Effector memory CD8-positive, alpha-beta T cell (primary cell): Measurements from ENCODE around the gene SPOCK3.
"Not testable (repeated sequence)": the region's sequence is repeated elsewhere in the genome, so short reads cannot be mapped to it uniquely, and the experiment has no call there.

ENCODE experiments used
- ATAC-seq: fragments of 150-1000 bp; cut with Tn5 transposase; replicated peaks from 2 replicates; pipeline ENCODE4 v1.10.0; 2021; ENCODE audit warnings: mild to moderate bottlenecking, moderate library complexity
- DNase-seq, 3 experiments: peaks; one replicate each; pipeline ENCODE4 v3.0.0; 2021
- H3K27ac Mint-ChIP-seq, 2 donors: one replicate each; pipeline ENCODE4 v1.8.0; 2022; ENCODE audit warnings: mild to moderate bottlenecking in 2 of 2, mixed read lengths in 2 of 2, moderate library complexity in 2 of 2
- H3K27me3 Mint-ChIP-seq, 2 donors: one replicate each; pipeline ENCODE4 v1.8.0; 2022; ENCODE audit warnings: mixed read lengths in 2 of 2
- H3K36me3 Mint-ChIP-seq: one replicate; pipeline ENCODE4 v1.8.0; 2022; ENCODE audit warnings: mild to moderate bottlenecking, moderate library complexity, mixed read lengths; ENCODE audit not compliant: insufficient read depth
- H3K4me1 Mint-ChIP-seq, 2 donors: one replicate each; pipeline ENCODE4 v1.8.0; 2022; ENCODE audit warnings: low read depth in 2 of 2, mixed read lengths in 2 of 2
- H3K4me3 Mint-ChIP-seq, 2 donors: one replicate each; pipeline ENCODE4 v1.8.0; 2022; ENCODE audit warnings: mild to moderate bottlenecking in 2 of 2, mixed read lengths in 2 of 2, moderate library complexity in 2 of 2
- H3K9me3 Mint-ChIP-seq, 2 donors: one replicate each; pipeline ENCODE4 v1.8.0; 2022; ENCODE audit warnings: mixed read lengths in 2 of 2
- total RNA-seq, 9 experiments: gene quantifications; one replicate each; lab custom pipeline; 2026; lab: John Stamatoyannopoulos, UW

The SPOCK3 gene
- total RNA-seq, result 0 to 0.12 (median 0) reads per million in 9 experiments

DNA sequence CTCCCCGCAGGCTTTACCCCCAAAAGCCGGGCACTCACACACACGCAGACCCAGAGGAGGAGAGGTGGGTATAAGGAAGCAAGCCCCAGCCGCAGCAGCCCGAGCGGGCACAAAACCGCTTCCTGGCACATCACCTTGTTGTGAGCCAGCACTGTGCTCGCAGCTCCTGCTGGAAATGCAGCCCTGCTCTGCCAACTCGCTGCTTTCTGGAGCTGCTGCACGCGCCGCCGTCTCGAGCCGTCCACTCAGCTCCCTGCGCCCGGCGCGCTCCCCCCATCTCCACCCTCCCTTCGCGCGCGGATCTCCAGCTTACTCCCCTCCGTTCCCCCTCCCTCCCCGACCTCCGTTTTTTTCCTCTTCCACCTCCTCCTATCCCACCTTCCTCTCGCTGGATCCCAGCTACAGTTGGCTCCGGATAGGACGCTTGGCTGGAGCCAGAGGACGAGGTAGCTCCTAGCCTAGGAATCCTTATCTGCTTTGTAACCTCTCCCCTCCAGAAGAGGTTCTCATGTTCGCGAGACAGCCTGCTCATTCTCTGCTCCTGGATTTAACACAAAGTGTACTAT lies at the start of gene SPOCK3:
Gene SPOCK3, minus strand, starts transcription at position 179 of the 566 bp plus-strand sequence.
- Mint-ChIP-seq H3K4me1 (peaks cover 0 to 1% of the 10 kb centered on the region in 2 donors), H3K27me3 (peaks cover 7 to 16% of the 10 kb centered on the region in 2 donors), H3K4me3 (no peak within 1 kb of the TSS), H3K36me3 (no peaks in the 10 kb centered on the region), H3K9me3 (peaks cover 0 to 9% of the 10 kb centered on the region in 2 donors), H3K27ac (no peak within 1 kb of the TSS)
- DNase-seq (no peak), ATAC-seq (no peak)

- ATAC-seq (no peak), DNase-seq (no peak)
- H3K27me3 Mint-ChIP-seq, result no peaks in the 10 kb centered on the region
- H3K36me3 Mint-ChIP-seq, result no peaks in the 10 kb centered on the region
- peaks cover 2 to 5% of the 10 kb centered on the region in 2 donors for H3K9me3 Mint-ChIP-seq
- H3K4me1 Mint-ChIP-seq, result no peaks in the 10 kb centered on the region
- H3K27ac Mint-ChIP-seq, result no peak overlapping the region
- no peak overlapping the region for H3K4me3 Mint-ChIP-seq
Measured at GRCh38 chr4:167282171-167282864, 48.0 kb upstream of the SPOCK3 start.

DNA sequence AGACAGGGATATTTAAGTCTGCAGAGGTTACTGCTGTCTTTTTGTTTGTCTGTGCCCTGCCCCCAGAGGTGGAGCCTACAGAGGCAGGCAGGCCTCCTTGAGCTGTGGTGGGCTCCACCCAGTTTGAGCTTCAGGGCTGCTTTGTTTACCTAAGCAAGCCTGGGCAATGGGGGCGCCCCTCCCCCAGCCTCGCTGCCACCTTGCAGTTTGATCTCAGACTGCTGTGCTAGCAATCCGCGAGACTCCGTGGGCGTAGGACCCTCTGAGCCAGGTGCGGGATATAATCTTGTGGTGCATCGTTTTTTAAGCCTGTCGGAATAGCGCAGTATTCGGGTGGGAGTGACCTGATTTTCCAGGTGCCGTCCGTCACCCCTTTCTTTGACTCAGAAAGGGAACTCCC lies 47.3 kb upstream of the SPOCK3 start:
- not testable (repeated sequence) for H3K4me3 Mint-ChIP-seq, H3K27ac Mint-ChIP-seq, H3K27me3 Mint-ChIP-seq, ATAC-seq, H3K36me3 Mint-ChIP-seq, H3K9me3 Mint-ChIP-seq, DNase-seq, H3K4me1 Mint-ChIP-seq

DNA sequence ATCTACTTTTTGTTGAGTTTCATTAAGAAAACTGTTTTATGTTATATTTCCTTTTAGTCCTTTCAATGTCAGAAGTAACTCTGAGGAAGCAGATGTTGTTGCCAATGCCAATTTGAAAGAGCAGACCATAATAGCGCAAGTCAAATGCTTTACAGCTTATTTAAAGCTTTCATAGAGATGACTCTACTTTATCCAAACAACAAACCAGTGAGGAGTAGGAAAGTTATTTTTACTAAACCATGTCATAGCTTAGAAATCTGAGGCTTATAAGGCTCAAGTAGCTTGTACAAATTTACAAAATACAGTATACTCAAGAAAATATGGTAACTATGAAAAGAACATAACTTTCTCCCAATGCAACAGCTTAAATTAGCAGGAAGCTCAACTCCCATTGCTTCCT lies 40.1 kb upstream of the SPOCK3 start:
- DNase-seq (no peak), ATAC-seq (no peak)
- Mint-ChIP-seq H3K9me3 (peaks cover 0 to 9% of the 10 kb centered on the region in 2 donors), H3K36me3 (no peaks in the 10 kb centered on the region), H3K27me3 (no peaks in the 10 kb centered on the region), H3K27ac (no peak overlapping the region), H3K4me3 (no peak overlapping the region), H3K4me1 (no peaks in the 10 kb centered on the region)

- H3K27me3 Mint-ChIP-seq, result no peaks in the 10 kb centered on the region
- H3K9me3 Mint-ChIP-seq, result peaks cover 0 to 6% of the 10 kb centered on the region in 2 donors
- ATAC-seq (no peak), DNase-seq (no peak)
- peaks cover 3% of the 10 kb centered on the region for H3K36me3 Mint-ChIP-seq
- no peak overlapping the region for H3K4me3 Mint-ChIP-seq
- H3K27ac Mint-ChIP-seq, result no peak overlapping the region
- H3K4me1 Mint-ChIP-seq, result no peaks in the 10 kb centered on the region
Measured at GRCh38 chr4:167265231-167265630, 30.9 kb upstream of the SPOCK3 start.

DNA sequence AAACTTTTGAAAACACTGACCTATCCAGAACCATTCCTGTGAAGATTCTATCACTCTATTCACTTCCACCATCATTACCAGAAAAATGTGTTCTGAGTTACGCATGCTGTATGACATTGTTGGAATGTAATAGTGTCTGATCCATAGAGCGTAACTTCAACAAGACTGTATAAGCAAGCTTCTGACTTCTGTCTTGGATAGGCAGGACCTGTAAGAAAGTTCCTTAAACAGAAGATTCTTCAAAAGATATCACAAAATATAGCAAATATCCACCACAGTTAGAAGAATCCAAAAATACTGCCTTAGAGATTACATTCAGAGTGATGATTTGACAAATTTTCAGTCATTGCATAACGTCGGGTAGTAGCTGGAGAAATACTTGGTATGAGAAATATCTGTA lies 14.0 kb upstream of the SPOCK3 start:
- Mint-ChIP-seq H3K36me3 (no peaks in the 10 kb centered on the region), H3K4me1 (no peaks in the 10 kb centered on the region), H3K4me3 (no peak overlapping the region), H3K27ac (no peak overlapping the region), H3K27me3 (no peaks in the 10 kb centered on the region), H3K9me3 (peaks cover 12 to 20% of the 10 kb centered on the region in 2 donors)
- ATAC-seq, result no peak
- no peak for DNase-seq

DNA sequence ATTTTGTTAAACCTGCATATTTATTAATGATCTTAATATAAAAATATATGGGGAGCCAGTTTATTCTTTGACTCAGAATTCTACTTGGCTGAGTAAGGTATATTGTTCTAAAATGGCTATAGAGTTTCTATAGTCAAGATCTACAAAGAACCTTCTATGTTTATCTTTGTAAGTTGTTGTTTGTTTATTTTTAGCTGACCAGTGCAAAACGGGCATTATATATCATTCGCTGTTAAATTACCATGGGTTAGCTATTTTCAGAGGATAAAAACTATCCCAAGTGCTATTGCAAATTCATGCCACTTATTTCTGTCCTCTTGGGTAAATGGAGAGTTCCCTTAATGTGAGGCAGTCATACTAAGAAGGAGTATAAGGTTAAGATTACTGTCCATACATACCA lies 5.3 kb upstream of the SPOCK3 start:
- H3K27ac Mint-ChIP-seq, result no peak overlapping the region
- H3K4me3 Mint-ChIP-seq, result no peak overlapping the region
- H3K4me1 Mint-ChIP-seq, result no peaks in the 10 kb centered on the region
- H3K9me3 Mint-ChIP-seq, result peaks cover under 1 to 15% of the 10 kb centered on the region in 2 donors
- ATAC-seq (no peak), DNase-seq (no peak)
- no peaks in the 10 kb centered on the region for H3K36me3 Mint-ChIP-seq
- H3K27me3 Mint-ChIP-seq, result peaks cover 4 to 5% of the 10 kb centered on the region in 2 donors

- H3K27me3 Mint-ChIP-seq, result peaks cover 7 to 16% of the 10 kb centered on the region in 2 donors
- H3K36me3 Mint-ChIP-seq, result no peaks in the 10 kb centered on the region
- ATAC-seq (no peak), DNase-seq (no peak)
- H3K4me1 Mint-ChIP-seq, result peaks cover 0 to 1% of the 10 kb centered on the region in 2 donors
- H3K27ac Mint-ChIP-seq, result no peak overlapping the region
- H3K4me3 Mint-ChIP-seq, result no peak overlapping the region
- H3K9me3 Mint-ChIP-seq, result peaks cover 0 to 14% of the 10 kb centered on the region in 2 donors
Measured at GRCh38 chr4:167238226-167238625, 3.9 kb upstream of the SPOCK3 start.

GRCh38 chr4:167233685-167234315 lies 494 bp downstream of the SPOCK3 start:
- Mint-ChIP-seq H3K36me3 (no peaks in the 10 kb centered on the region), H3K4me3 (no peak overlapping the region), H3K27me3 (peaks cover 7 to 16% of the 10 kb centered on the region in 2 donors), H3K9me3 (peaks cover 0 to 9% of the 10 kb centered on the region in 2 donors), H3K27ac (no peak overlapping the region), H3K4me1 (peaks cover 0 to 1% of the 10 kb centered on the region in 2 donors)
- DNase-seq (no peak), ATAC-seq (no peak)

- H3K27ac Mint-ChIP-seq, result no peak overlapping the region
- ATAC-seq (no peak), DNase-seq (no peak)
- H3K27me3 Mint-ChIP-seq, result peaks cover 7 to 16% of the 10 kb centered on the region in 2 donors
- H3K4me3 Mint-ChIP-seq, result no peak overlapping the region
- H3K9me3 Mint-ChIP-seq, result peaks cover 0 to 9% of the 10 kb centered on the region in 2 donors
- H3K36me3 Mint-ChIP-seq, result no peaks in the 10 kb centered on the region
- peaks cover 0 to 1% of the 10 kb centered on the region in 2 donors for H3K4me1 Mint-ChIP-seq
Measured at GRCh38 chr4:167232805-167233684, 1.2 kb downstream of the SPOCK3 start.

DNA sequence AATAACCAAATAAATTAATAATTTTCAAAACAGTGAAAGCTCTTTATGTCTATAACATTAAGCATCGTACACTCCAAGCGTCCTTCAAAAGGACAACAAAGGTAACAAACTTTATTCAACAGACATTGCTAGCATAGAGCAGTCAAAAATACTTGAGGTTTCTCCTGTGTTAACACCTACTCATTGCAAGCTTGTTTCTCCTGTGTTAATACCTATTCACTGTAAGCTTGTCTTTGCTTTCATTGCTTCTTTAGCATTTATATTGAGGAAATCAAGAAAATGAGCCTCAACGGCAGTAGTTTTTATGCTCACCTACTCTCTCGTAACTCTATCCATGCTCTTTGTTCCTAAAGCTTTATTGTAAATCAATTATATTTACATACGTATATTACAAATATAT lies 3.5 kb downstream of the SPOCK3 start:
- ATAC-seq (no peak), DNase-seq (no peak)
- H3K27ac Mint-ChIP-seq, result no peak overlapping the region
- H3K4me1 Mint-ChIP-seq, result peaks cover 0 to 1% of the 10 kb centered on the region in 2 donors
- no peaks in the 10 kb centered on the region for H3K36me3 Mint-ChIP-seq
- no peak overlapping the region for H3K4me3 Mint-ChIP-seq
- peaks cover 0 to 8% of the 10 kb centered on the region in 2 donors for H3K9me3 Mint-ChIP-seq
- peaks cover 7 to 16% of the 10 kb centered on the region in 2 donors for H3K27me3 Mint-ChIP-seq

DNA sequence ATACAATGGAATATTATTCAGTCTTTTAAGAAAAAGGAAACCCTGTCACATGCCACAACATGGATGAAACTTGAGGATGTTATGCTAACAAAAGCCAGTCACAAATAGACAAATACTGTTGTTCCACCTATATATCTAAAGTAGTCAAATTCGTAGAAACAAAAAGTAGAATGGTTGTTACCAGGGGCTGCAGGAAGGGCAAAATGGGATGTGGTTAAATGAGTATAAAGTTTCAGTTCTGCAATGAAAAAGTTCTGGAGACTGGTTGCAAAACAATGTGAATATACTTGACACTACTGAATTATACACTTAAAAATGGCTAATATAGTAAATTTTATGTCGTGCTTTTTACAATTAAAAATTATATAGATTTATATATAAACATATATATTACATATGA lies 12.2 kb downstream of the SPOCK3 start:
- H3K9me3 Mint-ChIP-seq, result peaks cover 0 to 2% of the 10 kb centered on the region in 2 donors
- H3K36me3 Mint-ChIP-seq, result no peaks in the 10 kb centered on the region
- no peak overlapping the region for H3K27ac Mint-ChIP-seq
- H3K4me1 Mint-ChIP-seq, result no peaks in the 10 kb centered on the region
- H3K27me3 Mint-ChIP-seq, result no peaks in the 10 kb centered on the region
- no peak overlapping the region for H3K4me3 Mint-ChIP-seq
- ATAC-seq (no peak), DNase-seq (no peak)

DNA sequence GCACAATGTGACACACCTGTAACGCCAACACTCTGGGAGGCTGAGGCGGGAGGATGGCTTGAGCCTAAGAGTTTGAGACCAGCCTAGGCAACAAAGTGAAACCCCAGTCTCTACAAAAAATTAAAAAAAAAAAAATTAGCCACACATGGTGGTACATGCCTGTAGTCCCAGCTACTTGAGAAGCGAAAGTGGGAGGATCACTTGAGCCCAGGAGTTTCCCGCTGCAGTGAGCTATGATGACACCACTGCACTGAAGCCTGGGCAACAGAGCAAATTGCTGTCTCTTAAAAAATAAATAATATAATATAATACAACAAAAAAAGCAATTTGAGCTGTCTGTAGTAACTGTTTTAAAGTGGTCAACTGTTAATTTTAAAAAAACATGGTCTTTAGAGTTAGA lies 13.2 kb downstream of the SPOCK3 start:
- no peaks in the 10 kb centered on the region for H3K4me1 Mint-ChIP-seq
- H3K36me3 Mint-ChIP-seq, result no peaks in the 10 kb centered on the region

More for the DNA sequence above, 13.2 kb downstream of the SPOCK3 start:
- DNase-seq, result no peak
- Mint-ChIP-seq H3K9me3 (peaks cover 0 to 3% of the 10 kb centered on the region in 2 donors), H3K27ac (no peak overlapping the region), H3K27me3 (no peaks in the 10 kb centered on the region), H3K4me3 (no peak overlapping the region)
- no peak for ATAC-seq
